PC-3 (cell line): ENCODE measurements around the gene LSMEM2. TPM values are rescaled to one million over a fixed set of nuclear protein-coding genes. Genes with fewer than 3 reads are reported as not detected.

Experiments
- ATAC-seq: fragments of 200-7000 bp; cut with Tn5 transposase; 2 replicates; pipeline ENCODE4 v1.9.1; 2020; ENCODE audit warnings: mild to moderate bottlenecking, moderate library complexity
- BruUV-seq: library from RNA; stranded (reverse); fragments of 400-500 nt; replicated peaks from 2 replicates; lab custom pipeline; 2021; lab: Mats Ljungman, UMichigan
- CTCF ChIA-PET: fragments of 300-600 bp; sonication (Branson Sonifier 250); formaldehyde crosslinking; loops from one replicate; lab custom pipeline; 2022; ENCODE audit warnings: antibody characterized with exemption; lab: Charles Lee
- POLR2A ChIA-PET: fragments of 300-600 bp; sonication (Branson Sonifier 250); formaldehyde crosslinking; loops from one replicate; lab custom pipeline; 2022; ENCODE audit warnings: antibody characterized with exemption; ENCODE audit not compliant: unreplicated experiment; lab: Charles Lee
- DNase-seq: peaks from one replicate; pipeline ENCODE4 v3.0.0-alpha.2; 2015
- H2AFZ ChIP-seq: fragments of 300-600 bp; sonication (generic); 2 replicates; pipeline ENCODE4 v1.6.0; 2016; ENCODE audit warnings: antibody characterized with exemption, low read length
- H3F3A ChIP-seq: fragments of 300-600 bp; sonication (generic); one replicate; pipeline ENCODE4 v1.6.0; 2017; ENCODE audit warnings: antibody characterized with exemption, low read length, control low read depth, mild to moderate bottlenecking; ENCODE audit not compliant: unreplicated experiment
- H3K27ac ChIP-seq: fragments of 300-600 bp; sonication (generic); 2 replicates; pipeline ENCODE4 v1.5.1; 2016; ENCODE audit warnings: mild to moderate bottlenecking, low read length
- H3K27me3 ChIP-seq: fragments of 300-600 bp; sonication (generic); 2 replicates; pipeline ENCODE4 v1.6.1; 2016; ENCODE audit warnings: low read length, mixed read lengths
- H3K36me3 ChIP-seq: fragments of 300-600 bp; sonication (generic); 2 replicates; pipeline ENCODE4 v1.6.1; 2016; ENCODE audit warnings: low read depth, mixed run types, low read length, mixed read lengths
- H3K4me1 ChIP-seq: fragments of 300-600 bp; sonication (generic); 2 replicates; pipeline ENCODE4 v1.5.1; 2016; ENCODE audit warnings: low read length; ENCODE audit not compliant: insufficient read depth
- H3K4me2 ChIP-seq: fragments of 300-600 bp; sonication (generic); 2 replicates; pipeline ENCODE4 v1.6.0; 2016; ENCODE audit warnings: low read length
- H3K4me3 ChIP-seq: fragments of 300-600 bp; sonication (generic); 2 replicates; pipeline ENCODE4 v1.5.1; 2016; ENCODE audit warnings: mild to moderate bottlenecking, low read length, mixed read lengths
- H3K79me2 ChIP-seq: fragments of 300-600 bp; sonication (generic); 2 replicates; pipeline ENCODE4 v1.6.1; 2017; ENCODE audit warnings: low read length, mixed read lengths
- H3K9ac ChIP-seq: fragments of 300-600 bp; sonication (generic); 2 replicates; pipeline ENCODE4 v1.6.0; 2016; ENCODE audit warnings: mild to moderate bottlenecking, low read length
- H3K9me2 ChIP-seq: fragments of 300-600 bp; sonication (generic); replicated peaks from 2 replicates; pipeline ENCODE4 v1.6.1; 2016; ENCODE audit warnings: mixed run types, low read length, mixed read lengths
- H3K9me3 ChIP-seq: fragments of 300-600 bp; sonication (generic); 2 replicates; pipeline ENCODE4 v1.6.1; 2016; ENCODE audit warnings: low read length, mixed read lengths
- H4K20me1 ChIP-seq: fragments of 300-600 bp; sonication (generic); 2 replicates; pipeline ENCODE4 v1.6.1; 2016; ENCODE audit warnings: low read length, mixed read lengths
- EZH2 ChIP-seq: fragments of 300-600 bp; sonication (generic); IDR thresholded peaks from one replicate; pipeline ENCODE4 v1.6.1; 2017; ENCODE audit warnings: antibody characterized with exemption, mild to moderate bottlenecking, low read length; ENCODE audit not compliant: unreplicated experiment
- EZH2phosphoT487 ChIP-seq: fragments of 300-600 bp; sonication (generic); IDR thresholded peaks from 2 replicates; pipeline ENCODE4 v1.6.1; 2018; ENCODE audit warnings: mild to moderate bottlenecking, antibody characterized with exemption, low read length, borderline replicate concordance
- intact Hi-C: fragments of 100-400 bp; cut with micrococcal nuclease; formaldehyde crosslinking; loops from 2 replicates; pipeline ENCODE4 v1.9.0; 2023
- total RNA-seq: library from RNA; depleted of rRNA; stranded (reverse); fragments of >200 nt; gene quantifications from 2 replicates; pipeline ENCODE4 v1.2.3, GENCODE V29; 2014
- TF ChIP-seq, protein P1 (sequence below): fragments of 300-600 bp; sonication (generic); conservative IDR thresholded peaks from 2 replicates; pipeline ENCODE4 v1.5.1; 2017; ENCODE audit warnings: antibody characterized with exemption, low read depth, mild to moderate bottlenecking, low read length

The LSMEM2 gene
- total RNA-seq, 1 experiment from 2014 or later: not detected

DNA sequence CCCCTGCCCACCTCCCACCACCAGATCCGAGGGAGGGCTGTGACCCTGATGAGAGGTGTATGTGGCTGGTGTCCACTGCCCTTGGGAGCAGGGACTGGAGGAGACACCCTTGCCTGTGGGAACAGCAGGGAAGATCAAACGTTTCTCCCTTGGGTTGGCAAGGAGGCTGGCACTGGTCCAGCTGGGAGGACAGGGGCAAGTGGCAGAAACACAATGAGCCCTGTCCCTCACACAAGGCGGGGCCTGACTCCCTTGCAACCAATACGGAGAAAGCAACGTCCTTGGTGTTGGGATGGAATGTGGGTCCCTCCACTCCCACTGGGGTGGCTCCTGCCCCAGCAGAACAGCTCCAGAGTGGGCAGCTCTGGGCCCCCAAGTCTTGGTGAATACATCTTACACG lies 38.4 kb downstream of the LSMEM2 start:
- H3K27me3 ChIP-seq: no peaks in the 10 kb centered on the region
- H3K36me3 ChIP-seq: peaks cover 6% of the 10 kb centered on the region
- intact Hi-C loops: loop anchor here (1.0 kb wide), 1 partner anchor 18 kb away; the partner anchor contains the start of genes HYAL3 and NAA80
- H3K79me2 ChIP-seq: peaks cover 35% of the 10 kb centered on the region
- H4K20me1 ChIP-seq: no peaks in the 10 kb centered on the region
- TF ChIP-seq EZH2: no peak
- TF ChIP-seq EZH2phosphoT487: no peak
- TF ChIP-seq, protein P1, sequence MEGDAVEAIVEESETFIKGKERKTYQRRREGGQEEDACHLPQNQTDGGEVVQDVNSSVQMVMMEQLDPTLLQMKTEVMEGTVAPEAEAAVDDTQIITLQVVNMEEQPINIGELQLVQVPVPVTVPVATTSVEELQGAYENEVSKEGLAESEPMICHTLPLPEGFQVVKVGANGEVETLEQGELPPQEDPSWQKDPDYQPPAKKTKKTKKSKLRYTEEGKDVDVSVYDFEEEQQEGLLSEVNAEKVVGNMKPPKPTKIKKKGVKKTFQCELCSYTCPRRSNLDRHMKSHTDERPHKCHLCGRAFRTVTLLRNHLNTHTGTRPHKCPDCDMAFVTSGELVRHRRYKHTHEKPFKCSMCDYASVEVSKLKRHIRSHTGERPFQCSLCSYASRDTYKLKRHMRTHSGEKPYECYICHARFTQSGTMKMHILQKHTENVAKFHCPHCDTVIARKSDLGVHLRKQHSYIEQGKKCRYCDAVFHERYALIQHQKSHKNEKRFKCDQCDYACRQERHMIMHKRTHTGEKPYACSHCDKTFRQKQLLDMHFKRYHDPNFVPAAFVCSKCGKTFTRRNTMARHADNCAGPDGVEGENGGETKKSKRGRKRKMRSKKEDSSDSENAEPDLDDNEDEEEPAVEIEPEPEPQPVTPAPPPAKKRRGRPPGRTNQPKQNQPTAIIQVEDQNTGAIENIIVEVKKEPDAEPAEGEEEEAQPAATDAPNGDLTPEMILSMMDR: no peak
- H3K9ac ChIP-seq: peak overlapping the region; percentile 60
- POLR2A ChIA-PET: interaction anchor here (0.6 to 1.4 kb wide), 3 partner anchors 18 to 25 kb away, joined by 4 to 5 read pairs (median 4); partner anchors contain the start of genes HYAL3, IFRD2 and NAA80
- TSS peak; percentile 73 for BruUV-seq
- ATAC-seq (no peak), DNase-seq (peak; percentile 25)
- peak overlapping the region; percentile 92 for H3K27ac ChIP-seq
- no peaks in the 10 kb centered on the region for H3K9me3 ChIP-seq
- CTCF ChIA-PET: interaction anchor here (0.6 kb wide), 1 partner anchor 11 kb away, joined by 3 read pairs; no protein-coding TSS in a partner anchor
- no peaks in the 10 kb centered on the region for H3K9me2 ChIP-seq
- peaks cover 48% of the 10 kb centered on the region for H3K4me1 ChIP-seq
- peak overlapping the region; percentile 88 for H3K4me2 ChIP-seq
- H3K4me3 ChIP-seq: peak overlapping the region; percentile 57
- H2AFZ ChIP-seq: no peak overlapping the region
- H3F3A ChIP-seq: peaks cover 13% of the 10 kb centered on the region

DNA sequence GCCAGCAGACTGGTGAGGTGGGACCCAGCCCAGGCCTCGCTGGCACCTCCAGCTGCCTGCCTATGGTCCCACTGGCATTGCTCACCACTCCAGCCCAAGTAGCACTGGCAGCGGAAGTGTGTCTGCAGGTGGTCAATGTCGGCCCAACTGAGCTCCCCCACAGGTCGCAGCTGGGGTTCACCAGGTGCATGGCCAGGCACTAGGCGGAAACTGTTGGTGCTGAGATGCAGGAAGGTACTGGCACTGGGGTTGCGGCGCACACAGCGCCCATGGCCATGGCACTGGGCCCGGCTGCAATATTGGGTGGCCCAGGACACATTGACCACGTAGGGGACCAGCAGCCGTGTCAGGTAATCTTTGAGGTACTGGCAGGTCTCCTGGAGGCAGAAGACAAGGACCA lies 39.3 kb downstream of the LSMEM2 start:
- no peaks in the 10 kb centered on the region for H3K9me3 ChIP-seq
- intact Hi-C loops: no loop called here
- no peak overlapping the region for H3K4me3 ChIP-seq
- peaks cover 13% of the 10 kb centered on the region for H3F3A ChIP-seq
- H3K27me3 ChIP-seq: no peaks in the 10 kb centered on the region
- ChIA-PET POLR2A (interaction anchor here (1.2 kb wide), 1 partner anchor 19 kb away, joined by 4 read pairs; the partner anchor contains the start of genes HYAL3 and NAA80), CTCF (no interaction called here)
- peak overlapping the region; percentile 88 for H3K4me2 ChIP-seq
- no peaks in the 10 kb centered on the region for H3K9me2 ChIP-seq
- H3K9ac ChIP-seq: no peak overlapping the region
- H3K4me1 ChIP-seq: peaks cover 48% of the 10 kb centered on the region
- no peaks in the 10 kb centered on the region for H4K20me1 ChIP-seq
- peaks cover 35% of the 10 kb centered on the region for H3K79me2 ChIP-seq
- peak overlapping the region; percentile 92 for H3K27ac ChIP-seq
- TF ChIP-seq EZH2 (no peak), EZH2phosphoT487 (no peak)
- TF ChIP-seq, protein P1: no peak
- peaks cover 6% of the 10 kb centered on the region for H3K36me3 ChIP-seq
- DNase-seq (no peak), ATAC-seq (no peak)
- H2AFZ ChIP-seq: no peak overlapping the region
- BruUV-seq: no TSS peak

GRCh38 chr3:50318615-50319014 lies 39.7 kb downstream of the LSMEM2 start:
- ChIA-PET POLR2A (no interaction called here), CTCF (no interaction called here)
- no peaks in the 10 kb centered on the region for H4K20me1 ChIP-seq
- intact Hi-C loops: no loop called here
- DNase-seq: no peak
- ATAC-seq: no peak
- peak overlapping the region; percentile 88 for H3K4me2 ChIP-seq
- H3K36me3 ChIP-seq: peaks cover 6% of the 10 kb centered on the region
- H3F3A ChIP-seq: peaks cover 13% of the 10 kb centered on the region
- BruUV-seq: no TSS peak
- H3K4me1 ChIP-seq: peaks cover 48% of the 10 kb centered on the region
- no peak overlapping the region for H3K27ac ChIP-seq
- H3K79me2 ChIP-seq: peaks cover 35% of the 10 kb centered on the region
- H3K4me3 ChIP-seq: no peak overlapping the region
- no peaks in the 10 kb centered on the region for H3K9me3 ChIP-seq
- H3K9me2 ChIP-seq: no peaks in the 10 kb centered on the region
- no peak overlapping the region for H3K9ac ChIP-seq
- TF ChIP-seq EZH2 (no peak), EZH2phosphoT487 (no peak)
- TF ChIP-seq, protein P1: no peak
- no peak overlapping the region for H2AFZ ChIP-seq
- no peaks in the 10 kb centered on the region for H3K27me3 ChIP-seq
